K562 (cell line): Measurements from ENCODE around the gene SLC25A40.
"Not testable (repeated sequence)": the region's sequence is repeated elsewhere in the genome, so short reads cannot be mapped to it uniquely, and the experiment has no call there.

Experiments
- BRD9 ChIP-seq: fragments of 450-650 bp; IDR thresholded peaks from 2 replicates; pipeline ENCODE4 v1.6.1; 2018; ENCODE audit warnings: low read depth; ENCODE audit not compliant: partially characterized antibody
- CREB3 ChIP-seq: fragments of 450-650 bp; conservative IDR thresholded peaks from 2 replicates; pipeline ENCODE4 v1.6.1; 2016; ENCODE audit warnings: missing genetic modification characterization, low read depth, mild to moderate bottlenecking, missing compliant biosample characterization, moderate library complexity
- FOS ChIP-seq: IDR thresholded peaks from 3 replicates; pipeline ENCODE4 v1.6.1; 2011; ENCODE audit not compliant: insufficient read length; ENCODE audit errors: extremely low read depth
- MCM7 ChIP-seq, 2 experiments: fragments of 450-650 bp; IDR thresholded peaks; 2 replicates each; pipeline ENCODE4 v1.6.1; 2016 to 2018
- NFATC3 ChIP-seq: fragments of 450-650 bp; IDR thresholded peaks from 2 replicates; pipeline ENCODE4 v1.6.1; 2017; ENCODE audit warnings: mild to moderate bottlenecking
- TAF1 ChIP-seq: IDR thresholded peaks from 2 replicates; pipeline ENCODE4 v1.6.1; 2011; ENCODE audit warnings: mild to moderate bottlenecking, low read length, moderate library complexity; ENCODE audit not compliant: insufficient read depth, control insufficient read depth, severe bottlenecking; ENCODE audit errors: extremely low read depth
- TF ChIP-seq, protein P1 (sequence below): fragments of 450-650 bp; formaldehyde crosslinking; IDR thresholded peaks from 2 replicates; pipeline ENCODE4 v1.4.0; 2020; ENCODE audit warnings: mild to moderate bottlenecking, mixed read lengths
- TF ChIP-seq, protein P2 (sequence below), 3 experiments: IDR thresholded peaks in 2 of 3; conservative IDR thresholded peaks in 1 of 3; 2 replicates each; pipeline ENCODE4 v1.5.1; 2011 to 2012; ENCODE audit warnings: low read length in 3 of 3, mild to moderate bottlenecking in 3 of 3, control low read depth in 2 of 3, improper control_type of control experiment in 1 of 3, inconsistent platforms in 1 of 3, low read depth in 1 of 3, mixed read lengths in 1 of 3, moderate library complexity in 1 of 3; ENCODE audit not compliant: insufficient read depth in 2 of 3
- TF ChIP-seq, protein P3 (sequence below), 2 experiments: fragments of 450-650 bp in 1 of 2; sonication (generic) in 1 of 2; formaldehyde crosslinking; conservative IDR thresholded peaks; 2 replicates each; pipeline versions ENCODE4 v1.4.0 to v1.8.1; 2020 to 2022; ENCODE audit warnings: mild to moderate bottlenecking in 1 of 2, missing genetic modification reagents in 1 of 2

DNA sequence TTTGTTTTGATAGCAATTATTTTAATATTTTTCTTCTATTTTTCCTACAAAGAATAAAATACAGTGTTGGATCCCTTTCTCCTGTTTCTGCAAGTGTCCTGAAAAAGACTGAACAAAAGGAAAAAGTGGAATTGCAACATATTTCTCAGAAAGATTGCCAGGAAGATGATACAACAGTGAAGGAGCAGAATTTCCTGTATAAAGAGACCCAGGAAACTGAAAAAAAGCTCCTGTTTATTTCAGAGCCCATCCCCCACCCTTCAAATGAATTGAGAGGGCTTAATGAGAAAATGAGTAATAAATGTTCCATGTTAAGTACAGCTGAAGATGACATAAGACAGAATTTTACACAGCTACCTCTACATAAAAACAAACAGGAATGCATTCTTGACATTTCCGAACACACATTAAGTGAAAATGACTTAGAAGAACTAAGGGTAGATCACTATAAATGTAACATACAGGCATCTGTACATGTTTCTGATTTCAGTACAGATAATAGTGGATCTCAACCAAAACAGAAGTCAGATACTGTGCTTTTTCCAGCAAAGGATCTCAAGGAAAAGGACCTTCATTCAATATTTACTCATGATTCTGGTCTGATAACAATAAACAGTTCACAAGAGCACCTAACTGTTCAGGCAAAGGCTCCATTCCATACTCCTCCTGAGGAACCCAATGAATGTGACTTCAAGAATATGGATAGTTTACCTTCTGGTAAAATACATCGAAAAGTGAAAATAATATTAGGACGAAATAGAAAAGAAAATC, 31.2 kb upstream of the SLC25A40 start:
- TF ChIP-seq TAF1; NFATC3; CREB3; MCM7 (IDR thresholded peaks at IDR 0.05); BRD9; FOS: not testable (repeated sequence)
- TF ChIP-seq, protein P1, sequence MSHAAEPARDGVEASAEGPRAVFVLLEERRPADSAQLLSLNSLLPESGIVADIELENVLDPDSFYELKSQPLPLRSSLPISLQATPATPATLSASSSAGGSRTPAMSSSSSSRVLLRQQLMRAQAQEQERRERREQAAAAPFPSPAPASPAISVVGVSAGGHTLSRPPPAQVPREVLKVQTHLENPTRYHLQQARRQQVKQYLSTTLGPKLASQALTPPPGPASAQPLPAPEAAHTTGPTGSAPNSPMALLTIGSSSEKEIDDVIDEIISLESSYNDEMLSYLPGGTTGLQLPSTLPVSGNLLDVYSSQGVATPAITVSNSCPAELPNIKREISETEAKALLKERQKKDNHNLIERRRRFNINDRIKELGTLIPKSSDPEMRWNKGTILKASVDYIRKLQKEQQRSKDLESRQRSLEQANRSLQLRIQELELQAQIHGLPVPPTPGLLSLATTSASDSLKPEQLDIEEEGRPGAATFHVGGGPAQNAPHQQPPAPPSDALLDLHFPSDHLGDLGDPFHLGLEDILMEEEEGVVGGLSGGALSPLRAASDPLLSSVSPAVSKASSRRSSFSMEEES = not testable (repeated sequence)
- TF ChIP-seq, protein P2, sequence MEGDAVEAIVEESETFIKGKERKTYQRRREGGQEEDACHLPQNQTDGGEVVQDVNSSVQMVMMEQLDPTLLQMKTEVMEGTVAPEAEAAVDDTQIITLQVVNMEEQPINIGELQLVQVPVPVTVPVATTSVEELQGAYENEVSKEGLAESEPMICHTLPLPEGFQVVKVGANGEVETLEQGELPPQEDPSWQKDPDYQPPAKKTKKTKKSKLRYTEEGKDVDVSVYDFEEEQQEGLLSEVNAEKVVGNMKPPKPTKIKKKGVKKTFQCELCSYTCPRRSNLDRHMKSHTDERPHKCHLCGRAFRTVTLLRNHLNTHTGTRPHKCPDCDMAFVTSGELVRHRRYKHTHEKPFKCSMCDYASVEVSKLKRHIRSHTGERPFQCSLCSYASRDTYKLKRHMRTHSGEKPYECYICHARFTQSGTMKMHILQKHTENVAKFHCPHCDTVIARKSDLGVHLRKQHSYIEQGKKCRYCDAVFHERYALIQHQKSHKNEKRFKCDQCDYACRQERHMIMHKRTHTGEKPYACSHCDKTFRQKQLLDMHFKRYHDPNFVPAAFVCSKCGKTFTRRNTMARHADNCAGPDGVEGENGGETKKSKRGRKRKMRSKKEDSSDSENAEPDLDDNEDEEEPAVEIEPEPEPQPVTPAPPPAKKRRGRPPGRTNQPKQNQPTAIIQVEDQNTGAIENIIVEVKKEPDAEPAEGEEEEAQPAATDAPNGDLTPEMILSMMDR (IDR thresholded peaks at IDR 0.05 in 2 of 3, conservative IDR thresholded peaks at IDR 0.05 in 1 of 3; ENCODE audit: insufficient read depth in 2 of 3, low read depth in 1 of 3, low read length in 3 of 3) = not testable (repeated sequence)
- TF ChIP-seq, protein P3, sequence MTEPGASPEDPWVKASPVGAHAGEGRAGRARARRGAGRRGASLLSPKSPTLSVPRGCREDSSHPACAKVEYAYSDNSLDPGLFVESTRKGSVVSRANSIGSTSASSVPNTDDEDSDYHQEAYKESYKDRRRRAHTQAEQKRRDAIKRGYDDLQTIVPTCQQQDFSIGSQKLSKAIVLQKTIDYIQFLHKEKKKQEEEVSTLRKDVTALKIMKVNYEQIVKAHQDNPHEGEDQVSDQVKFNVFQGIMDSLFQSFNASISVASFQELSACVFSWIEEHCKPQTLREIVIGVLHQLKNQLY (CRISPR knock-in tag; conservative IDR thresholded peaks at IDR 0.05) = not testable (repeated sequence)
